ENCODE measurements around the gene GNAQ. TPM values are rescaled to one million over a fixed set of nuclear protein-coding genes. Genes with fewer than 3 reads are reported as not detected.
"Not testable (repeated sequence)": the region's sequence is repeated elsewhere in the genome, so short reads cannot be mapped to it uniquely, and the experiment has no call there.

The GNAQ gene
- total RNA-seq, 6 donors from 2014 or later: 50.3 to 117 (median 94.3) TPM

DNA sequence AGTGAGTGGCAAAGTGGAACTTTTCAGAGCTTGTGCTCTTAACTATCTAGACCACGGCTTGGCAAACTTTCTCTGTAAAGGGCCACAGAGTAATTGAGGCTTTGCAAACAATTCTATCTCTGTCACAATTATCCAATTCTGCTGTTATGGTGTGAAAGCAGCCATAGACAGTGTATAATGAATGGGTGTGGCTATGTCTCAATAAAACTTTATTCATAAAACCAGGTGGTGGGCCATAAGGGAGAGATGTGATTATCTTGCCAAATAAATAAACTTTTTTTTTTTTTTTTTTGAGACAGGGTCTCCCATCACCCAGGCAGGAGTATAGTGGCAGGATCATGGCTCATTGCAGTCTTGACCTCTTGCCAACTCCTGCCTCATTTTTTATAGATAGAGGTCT is 304.8 kb downstream of the GNAQ start:
- H3K4me3 ChIP-seq: no peak overlapping the region
- peaks cover 14 to 38% (median 20%) of the 10 kb centered on the region in 4 donors for H3K36me3 ChIP-seq
- no peak for DNase-seq
- H3K4me1 ChIP-seq: no peaks in the 10 kb centered on the region
- TF ChIP-seq EP300 (IDR thresholded peaks at IDR 0.05): no peak
- no peak for TF ChIP-seq POLR2AphosphoS5 (IDR thresholded peaks at IDR 0.05)
- no peak for TF ChIP-seq POLR2A (IDR thresholded peaks at IDR 0.05)
- TF ChIP-seq, protein P1, sequence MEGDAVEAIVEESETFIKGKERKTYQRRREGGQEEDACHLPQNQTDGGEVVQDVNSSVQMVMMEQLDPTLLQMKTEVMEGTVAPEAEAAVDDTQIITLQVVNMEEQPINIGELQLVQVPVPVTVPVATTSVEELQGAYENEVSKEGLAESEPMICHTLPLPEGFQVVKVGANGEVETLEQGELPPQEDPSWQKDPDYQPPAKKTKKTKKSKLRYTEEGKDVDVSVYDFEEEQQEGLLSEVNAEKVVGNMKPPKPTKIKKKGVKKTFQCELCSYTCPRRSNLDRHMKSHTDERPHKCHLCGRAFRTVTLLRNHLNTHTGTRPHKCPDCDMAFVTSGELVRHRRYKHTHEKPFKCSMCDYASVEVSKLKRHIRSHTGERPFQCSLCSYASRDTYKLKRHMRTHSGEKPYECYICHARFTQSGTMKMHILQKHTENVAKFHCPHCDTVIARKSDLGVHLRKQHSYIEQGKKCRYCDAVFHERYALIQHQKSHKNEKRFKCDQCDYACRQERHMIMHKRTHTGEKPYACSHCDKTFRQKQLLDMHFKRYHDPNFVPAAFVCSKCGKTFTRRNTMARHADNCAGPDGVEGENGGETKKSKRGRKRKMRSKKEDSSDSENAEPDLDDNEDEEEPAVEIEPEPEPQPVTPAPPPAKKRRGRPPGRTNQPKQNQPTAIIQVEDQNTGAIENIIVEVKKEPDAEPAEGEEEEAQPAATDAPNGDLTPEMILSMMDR (IDR thresholded peaks at IDR 0.05): no peak
- WGBS, 2 donors: 78 to 96% methylated on average over 1 of the region's 1 CpG
- ATAC-seq (ENCODE audit: low FRiP score in 2 of 2): no peak
- no peaks in the 10 kb centered on the region for H3K27me3 ChIP-seq
- no peaks in the 10 kb centered on the region for H3K9me3 ChIP-seq
- no peak overlapping the region for H3K27ac ChIP-seq

DNA sequence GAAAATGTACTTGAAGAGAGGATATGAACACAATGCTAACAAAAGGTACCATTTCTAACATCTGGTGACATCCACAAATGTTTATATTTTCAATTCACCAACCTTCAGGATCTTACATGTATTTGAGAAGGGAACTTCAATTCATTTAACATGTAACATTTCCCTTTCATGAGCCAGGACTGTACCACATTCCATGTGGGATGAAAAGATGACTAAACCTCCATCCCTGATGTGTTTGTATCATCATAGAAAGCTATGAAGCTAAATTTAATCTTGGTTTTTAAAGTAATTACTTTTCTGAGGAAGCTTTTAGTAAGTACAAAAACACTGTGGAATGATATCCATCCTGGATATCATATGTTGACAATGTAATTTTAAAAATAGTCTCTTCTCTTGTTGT is 305.3 kb downstream of the GNAQ start:
- DNase-seq: no peak
- Histone ChIP-seq H3K36me3 (peaks cover 14 to 38% (median 21%) of the 10 kb centered on the region in 4 donors), H3K27me3 (no peaks in the 10 kb centered on the region), H3K4me1 (no peaks in the 10 kb centered on the region), H3K27ac (no peak overlapping the region), H3K4me3 (no peak overlapping the region), H3K9me3 (no peaks in the 10 kb centered on the region)
- TF ChIP-seq POLR2AphosphoS5 (IDR thresholded peaks at IDR 0.05): no peak
- TF ChIP-seq, protein P1 (IDR thresholded peaks at IDR 0.05): no peak
- no peak for TF ChIP-seq POLR2A (IDR thresholded peaks at IDR 0.05)
- TF ChIP-seq EP300 (IDR thresholded peaks at IDR 0.05): no peak
- no peak for ATAC-seq (ENCODE audit: low FRiP score in 2 of 2)

DNA sequence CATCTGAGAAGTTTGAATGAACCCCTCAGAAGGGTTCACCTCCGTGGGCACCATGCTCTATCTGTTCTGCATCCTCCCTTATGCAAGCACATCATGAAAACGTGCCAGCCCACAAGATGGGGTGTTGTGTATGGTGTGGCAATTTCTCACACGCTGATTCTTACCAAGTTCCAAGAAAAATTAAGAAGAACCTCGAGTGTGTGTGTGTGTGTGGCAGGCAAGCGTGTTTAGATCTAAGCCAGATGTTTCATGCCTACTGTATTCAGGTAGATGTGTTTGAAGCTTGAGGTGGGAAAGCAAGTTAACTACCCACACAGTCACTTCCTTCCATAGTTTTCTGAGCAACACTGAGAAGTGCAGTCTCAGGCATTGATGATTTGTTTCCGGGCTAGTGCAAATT is 305.8 kb downstream of the GNAQ start:
- WGBS, 2 donors: 58 to 59% methylated on average over 6 of the region's 6 CpGs
- Histone ChIP-seq H3K27ac (no peak overlapping the region), H3K36me3 (peaks cover 14 to 38% (median 23%) of the 10 kb centered on the region in 4 donors), H3K4me3 (no peak overlapping the region), H3K4me1 (no peaks in the 10 kb centered on the region), H3K27me3 (no peaks in the 10 kb centered on the region), H3K9me3 (no peaks in the 10 kb centered on the region)
- DNase-seq (no peak), ATAC-seq (ENCODE audit: low FRiP score in 2 of 2) (no peak)
- TF ChIP-seq POLR2AphosphoS5 (IDR thresholded peaks at IDR 0.05): no peak
- TF ChIP-seq, protein P1 (IDR thresholded peaks at IDR 0.05): no peak
- no peak for TF ChIP-seq POLR2A (IDR thresholded peaks at IDR 0.05)
- no peak for TF ChIP-seq EP300 (IDR thresholded peaks at IDR 0.05)

DNA sequence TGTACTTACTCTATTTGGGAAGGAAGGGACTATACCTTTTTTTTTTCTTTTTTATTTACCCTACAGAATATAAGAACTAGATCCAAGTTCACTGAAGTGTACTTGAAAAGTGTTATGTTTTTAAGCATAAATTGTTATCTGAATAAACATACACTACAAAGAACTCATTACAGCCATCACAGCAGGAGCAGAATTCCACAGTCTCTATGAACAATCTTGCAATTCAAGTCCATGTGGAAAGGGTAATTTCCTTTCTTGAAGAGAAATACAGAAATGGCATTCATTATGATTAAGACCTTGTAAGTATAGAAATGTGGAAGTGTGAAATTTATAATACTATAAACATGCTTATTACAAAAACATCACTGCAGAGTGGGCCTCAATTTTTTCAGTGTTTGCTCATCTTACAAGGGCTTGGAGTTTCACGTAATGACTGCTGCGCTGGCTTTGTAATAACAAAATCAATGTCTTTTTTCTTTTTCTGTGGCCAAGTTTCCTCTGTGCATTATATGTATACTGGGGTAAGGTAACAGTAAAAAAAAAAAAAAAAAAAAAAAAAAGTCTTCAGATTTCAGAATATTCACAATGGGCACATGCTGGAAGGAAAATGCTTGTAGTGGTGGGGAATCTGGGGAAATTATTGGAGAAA is 306.4 kb downstream of the GNAQ start:
- ATAC-seq (ENCODE audit: low FRiP score in 2 of 2) (no peak), DNase-seq (no peak)
- H3K9me3 ChIP-seq: no peaks in the 10 kb centered on the region
- no peak overlapping the region for H3K4me3 ChIP-seq
- H3K36me3 ChIP-seq: peaks cover 14 to 38% (median 23%) of the 10 kb centered on the region in 4 donors
- no peaks in the 10 kb centered on the region for H3K27me3 ChIP-seq
- TF ChIP-seq POLR2AphosphoS5 (IDR thresholded peaks at IDR 0.05) (no peak), POLR2A (IDR thresholded peaks at IDR 0.05) (no peak), EP300 (IDR thresholded peaks at IDR 0.05) (no peak)
- TF ChIP-seq, protein P1 (IDR thresholded peaks at IDR 0.05): no peak
- H3K4me1 ChIP-seq: no peaks in the 10 kb centered on the region
- WGBS, 2 donors: 43% methylated on average over 2 of the region's 2 CpGs
- no peak overlapping the region for H3K27ac ChIP-seq

DNA sequence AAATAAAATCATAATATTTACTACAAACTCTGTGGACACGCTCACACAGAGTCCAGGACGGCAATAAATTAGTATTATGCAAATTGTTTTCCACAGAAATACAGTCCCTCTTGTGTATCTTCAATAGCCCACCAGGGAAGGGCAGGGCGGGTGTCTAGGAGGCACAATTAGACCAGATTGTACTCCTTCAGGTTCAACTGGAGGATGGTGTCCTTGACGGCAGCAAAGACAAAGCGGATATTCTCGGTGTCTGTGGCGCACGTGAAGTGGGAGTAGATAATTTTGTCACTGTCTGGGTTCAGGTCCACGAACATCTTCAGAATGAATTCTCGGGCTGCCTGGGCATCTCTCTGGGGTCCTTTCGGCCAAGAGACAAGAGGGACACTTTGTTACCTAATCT is 310.5 kb downstream of the GNAQ start:
- not testable (repeated sequence) for H3K4me3 ChIP-seq; H3K4me1 ChIP-seq; H3K9me3 ChIP-seq; H3K27ac ChIP-seq; ATAC-seq (ENCODE audit: low FRiP score in 2 of 2); DNase-seq; H3K27me3 ChIP-seq
- 94 to 96% methylated on average over 11 of the region's 11 CpGs for WGBS, 2 donors
- peaks cover 0 to 11% (median 3%) of the 10 kb centered on the region in 4 donors for H3K36me3 ChIP-seq

Measured in upper lobe of left lung (tissue), 6 donors.